Natural killer cell (primary cell): ENCODE data around the gene LCN6. TPM values are rescaled to one million over a fixed set of nuclear protein-coding genes. Genes with fewer than 3 reads are reported as not detected.

Source experiments
- ATAC-seq, 3 donors: fragments of 150-1000 bp in 2 of 3; fragments of 200-7000 bp in 1 of 3; cut with Tn5 transposase; 1 replicate in 1 of 3; 2 replicates in 2 of 3; pipeline ENCODE4 v1.10.0; 2021; ENCODE audit warnings: mild to moderate bottlenecking in 2 of 3, moderate library complexity in 2 of 3
- DNase-seq, 2 donors: peaks; one replicate each; pipeline versions ENCODE4 v3.0.0 to v3.0.0-alpha.2; 2013 to 2021; ENCODE audit warnings: mixed read lengths in 1 of 2
- H3K27ac ChIP-seq: one replicate; pipeline ENCODE4 v1.5.1; 2013; ENCODE audit warnings: mild to moderate bottlenecking, low read length
- H3K27me3 ChIP-seq: one replicate; pipeline ENCODE4 v1.6.1; 2013; ENCODE audit warnings: low read length; ENCODE audit not compliant: control insufficient read depth, insufficient read depth
- H3K36me3 ChIP-seq: one replicate; pipeline ENCODE4 v1.6.1; 2013; ENCODE audit warnings: low read length; ENCODE audit not compliant: control insufficient read depth, insufficient read depth
- H3K4me1 ChIP-seq: one replicate; pipeline ENCODE4 v1.6.1; 2013; ENCODE audit warnings: low read length; ENCODE audit not compliant: control insufficient read depth, insufficient read depth
- H3K4me3 ChIP-seq: one replicate; pipeline ENCODE4 v1.5.1; 2013; ENCODE audit warnings: low read length
- H3K9me3 ChIP-seq: one replicate; pipeline ENCODE4 v1.6.1; 2013; ENCODE audit warnings: low read length; ENCODE audit not compliant: control insufficient read depth, insufficient read depth
- H3K27ac Mint-ChIP-seq, 2 donors: one replicate each; pipeline ENCODE4 v1.8.0; 2022; ENCODE audit warnings: mild to moderate bottlenecking in 2 of 2, mixed read lengths in 2 of 2, moderate library complexity in 1 of 2
- H3K27me3 Mint-ChIP-seq, 2 donors: one replicate each; pipeline ENCODE4 v1.8.0; 2022; ENCODE audit warnings: low read depth in 2 of 2, mixed read lengths in 2 of 2
- H3K36me3 Mint-ChIP-seq: one replicate; pipeline ENCODE4 v1.8.0; 2022; ENCODE audit warnings: mixed read lengths
- H3K4me1 Mint-ChIP-seq, 2 donors: one replicate each; pipeline ENCODE4 v1.8.0; 2022; ENCODE audit warnings: mixed read lengths in 2 of 2
- H3K4me3 Mint-ChIP-seq: one replicate; pipeline ENCODE4 v1.8.0; 2022; ENCODE audit warnings: mild to moderate bottlenecking, moderate library complexity, mixed read lengths
- H3K9me3 Mint-ChIP-seq, 2 donors: one replicate each; pipeline ENCODE4 v1.8.0; 2022; ENCODE audit warnings: mixed read lengths in 2 of 2
- WGBS: methylation state at CpG from one replicate; pipeline ENCODE4 v1.1.7; 2013; ENCODE audit warnings: missing lambda C conversion rate; ENCODE audit not compliant: insufficient coverage; 5-methylcytosine and 5-hydroxymethylcytosine counted together
- intact Hi-C: fragments of 100-400 bp; cut with micrococcal nuclease; formaldehyde crosslinking; loops from one replicate; pipeline ENCODE4 v1.14.2; 2022
- total RNA-seq, 4 donors: library from RNA; stranded (reverse); fragments of 120-200 nt in 1 of 4; gene quantifications; one replicate each; pipeline versions ENCODE4 v1.2.3 to v1.2.4, GENCODE V29; 2013 to 2022
- TF ChIP-seq, protein P1 (sequence below): fragments of 200-600 bp; IDR thresholded peaks from one replicate; pipeline ENCODE4 v1.8.0; 2022; ENCODE audit warnings: antibody characterized with exemption

LCN6 gene
- total RNA-seq, 3 donors from 2014 or later (not counting 1 experiment from before 2014, with no cell fraction given), result not detected

DNA sequence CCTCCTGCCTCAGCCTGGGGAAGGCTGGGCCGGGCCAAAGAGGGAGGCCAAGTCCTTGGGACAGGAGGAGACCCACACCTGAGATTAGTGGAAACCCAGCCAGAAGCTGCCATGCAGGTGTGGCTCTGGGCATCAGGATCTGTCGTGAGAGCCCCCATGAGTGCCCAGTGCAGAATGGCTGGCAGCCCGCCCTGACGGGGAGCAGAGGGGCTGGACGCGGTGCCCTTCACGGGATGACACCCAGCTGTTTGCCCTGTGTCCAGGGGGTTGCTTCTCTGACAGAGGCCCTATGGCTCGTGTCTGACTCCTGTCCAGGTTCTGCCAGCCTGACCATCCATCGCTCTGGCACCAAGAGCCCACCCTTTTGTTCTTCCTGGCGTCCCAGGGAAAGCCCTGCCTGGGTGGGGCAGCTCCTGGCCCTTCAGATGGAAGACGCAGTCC lies 27.4 kb downstream of the LCN6 start:
- H3K4me3 Mint-ChIP-seq, result no peak overlapping the region
- TF ChIP-seq, protein P1, sequence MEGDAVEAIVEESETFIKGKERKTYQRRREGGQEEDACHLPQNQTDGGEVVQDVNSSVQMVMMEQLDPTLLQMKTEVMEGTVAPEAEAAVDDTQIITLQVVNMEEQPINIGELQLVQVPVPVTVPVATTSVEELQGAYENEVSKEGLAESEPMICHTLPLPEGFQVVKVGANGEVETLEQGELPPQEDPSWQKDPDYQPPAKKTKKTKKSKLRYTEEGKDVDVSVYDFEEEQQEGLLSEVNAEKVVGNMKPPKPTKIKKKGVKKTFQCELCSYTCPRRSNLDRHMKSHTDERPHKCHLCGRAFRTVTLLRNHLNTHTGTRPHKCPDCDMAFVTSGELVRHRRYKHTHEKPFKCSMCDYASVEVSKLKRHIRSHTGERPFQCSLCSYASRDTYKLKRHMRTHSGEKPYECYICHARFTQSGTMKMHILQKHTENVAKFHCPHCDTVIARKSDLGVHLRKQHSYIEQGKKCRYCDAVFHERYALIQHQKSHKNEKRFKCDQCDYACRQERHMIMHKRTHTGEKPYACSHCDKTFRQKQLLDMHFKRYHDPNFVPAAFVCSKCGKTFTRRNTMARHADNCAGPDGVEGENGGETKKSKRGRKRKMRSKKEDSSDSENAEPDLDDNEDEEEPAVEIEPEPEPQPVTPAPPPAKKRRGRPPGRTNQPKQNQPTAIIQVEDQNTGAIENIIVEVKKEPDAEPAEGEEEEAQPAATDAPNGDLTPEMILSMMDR, result no peak
- ATAC-seq, result no peak
- Histone ChIP-seq H3K4me1 (peaks cover 15% of the 10 kb centered on the region), H3K36me3 (peaks cover 32% of the 10 kb centered on the region), H3K4me3 (no peak overlapping the region), H3K9me3 (no peaks in the 10 kb centered on the region), H3K27ac (no peak overlapping the region), H3K27me3 (no peaks in the 10 kb centered on the region)
- no peaks in the 10 kb centered on the region for H3K9me3 Mint-ChIP-seq
- peaks cover 5 to 13% of the 10 kb centered on the region in 2 donors for H3K4me1 Mint-ChIP-seq
- no peak for DNase-seq
- intact Hi-C loops, result no loop called here
- no peak overlapping the region for H3K27ac Mint-ChIP-seq
- 90% methylated on average over 11 of the region's 11 CpGs for WGBS
- H3K36me3 Mint-ChIP-seq, result no peaks in the 10 kb centered on the region
- H3K27me3 Mint-ChIP-seq, result peaks cover 2 to 3% of the 10 kb centered on the region in 2 donors

DNA sequence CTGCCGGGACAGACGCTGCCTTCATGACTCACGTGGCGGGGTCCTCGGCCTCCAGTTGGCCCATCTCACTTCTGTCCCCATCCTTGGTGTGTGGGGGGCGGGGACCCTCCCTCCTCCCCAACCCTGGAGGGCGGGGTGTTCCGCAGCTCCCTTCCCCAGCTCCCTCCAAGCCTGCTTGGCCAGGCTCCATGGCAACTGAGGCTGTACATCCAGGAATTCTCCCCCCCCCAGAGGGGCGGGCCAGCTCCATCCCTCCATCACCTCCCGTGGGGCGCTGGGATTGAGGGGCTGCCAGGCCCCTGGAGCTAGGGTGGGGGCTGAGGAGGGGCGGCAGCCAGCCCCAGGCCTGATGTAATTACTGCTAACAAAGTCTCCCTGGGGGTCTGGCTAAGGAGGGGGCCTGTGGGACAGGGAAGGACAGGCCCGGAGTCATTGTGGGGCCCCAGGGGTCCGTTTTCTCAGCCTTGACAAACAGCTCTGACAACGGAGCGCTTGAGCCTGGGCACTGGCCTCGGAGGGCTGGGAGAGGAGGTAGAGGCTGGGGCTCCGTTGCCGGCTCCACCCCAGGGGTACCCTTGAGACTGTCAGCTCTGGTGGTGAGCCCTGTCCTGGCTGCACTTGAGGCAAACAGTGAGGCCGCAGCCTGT lies 28.0 kb downstream of the LCN6 start:
- WGBS, result 92% methylated on average over 20 of the region's 20 CpGs
- TF ChIP-seq, protein P1, result no peak
- intact Hi-C loops, result no loop called here
- Mint-ChIP-seq H3K27me3 (peaks cover 5 to 7% of the 10 kb centered on the region in 2 donors), H3K36me3 (no peaks in the 10 kb centered on the region), H3K9me3 (no peaks in the 10 kb centered on the region), H3K27ac (no peak overlapping the region), H3K4me3 (no peak overlapping the region), H3K4me1 (peaks cover 5 to 11% of the 10 kb centered on the region in 2 donors)
- Histone ChIP-seq H3K36me3 (peaks cover 26% of the 10 kb centered on the region), H3K27ac (no peak overlapping the region), H3K4me3 (no peak overlapping the region), H3K27me3 (no peaks in the 10 kb centered on the region), H3K4me1 (peaks cover 10% of the 10 kb centered on the region), H3K9me3 (no peaks in the 10 kb centered on the region)
- no peak for DNase-seq
- no peak for ATAC-seq

DNA sequence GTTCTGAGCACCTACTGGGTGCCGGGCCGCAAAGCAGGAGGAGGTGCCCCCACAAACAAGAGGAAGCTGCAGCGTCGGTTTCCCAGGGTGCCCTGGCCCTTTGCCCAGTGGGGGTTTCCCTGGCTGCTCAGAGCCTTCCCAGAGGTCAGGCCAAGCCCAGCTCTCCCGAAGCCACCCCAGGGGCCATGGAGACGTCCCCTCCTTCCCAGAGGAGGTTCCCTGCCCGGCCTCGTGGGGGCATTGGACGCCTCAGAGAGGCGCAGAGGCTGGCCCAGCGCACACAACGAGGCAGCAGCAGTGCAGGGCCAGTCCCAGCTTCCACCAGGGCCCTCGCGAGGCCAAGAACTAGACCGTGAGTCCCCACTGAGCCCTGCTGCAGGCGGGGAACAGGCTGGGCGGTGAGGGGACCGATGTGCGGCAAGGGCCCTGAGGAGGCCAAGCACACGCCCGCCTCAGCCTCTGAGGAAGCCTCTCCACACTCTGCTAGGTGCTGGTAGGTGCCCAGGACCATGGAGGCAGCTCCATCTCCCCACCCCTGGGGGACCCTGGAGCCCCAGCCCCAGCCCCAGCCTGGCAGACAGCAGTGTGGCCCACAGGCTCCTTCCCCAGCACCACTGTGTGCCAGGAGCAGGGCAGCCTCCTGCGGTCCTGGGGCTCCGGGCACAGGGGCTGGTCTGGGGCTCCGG lies 29.0 kb downstream of the LCN6 start:
- ATAC-seq, result peak in 1 of 3 donors; percentile 57
- no peaks in the 10 kb centered on the region for H3K36me3 Mint-ChIP-seq
- H3K27me3 Mint-ChIP-seq, result peaks cover 5 to 7% of the 10 kb centered on the region in 2 donors
- peaks cover 3 to 9% of the 10 kb centered on the region in 2 donors for H3K4me1 Mint-ChIP-seq
- H3K27me3 ChIP-seq, result peaks cover 3% of the 10 kb centered on the region
- H3K27ac ChIP-seq, result no peak overlapping the region
- H3K36me3 ChIP-seq, result peaks cover 21% of the 10 kb centered on the region
- intact Hi-C loops, result no loop called here
- no peaks in the 10 kb centered on the region for H3K9me3 ChIP-seq
- peaks cover 10% of the 10 kb centered on the region for H3K4me1 ChIP-seq
- H3K4me3 ChIP-seq, result no peak overlapping the region
- no peaks in the 10 kb centered on the region for H3K9me3 Mint-ChIP-seq
- WGBS, result 55% methylated on average over 24 of the region's 24 CpGs
- no peak overlapping the region for H3K27ac Mint-ChIP-seq
- TF ChIP-seq, protein P1, result no peak
- peak in 1 of 2 donors; percentile 60 for DNase-seq
- H3K4me3 Mint-ChIP-seq, result no peak overlapping the region
